ENCODE results near the gene MVB12B. TPM values are rescaled to one million over a fixed set of nuclear protein-coding genes. Genes with fewer than 3 reads are reported as not detected.

Gene MVB12B
- total and polyA plus RNA-seq, 2 of the 13 experiments (the other 11 are each of a cell fraction or from before 2014, with no cell fraction given): 12.1 to 30.1 TPM

GRCh38 chr9:126334721-126335621 lies 8.3 kb downstream of the MVB12B start (continued):
- 0 out of 2 replicates have a peak, but pooled peaks have one; percentile 30 for TF ChIP-seq ZNF646 (CRISPR knock-in tag; IDR thresholded peaks at IDR 0.05)
- TF ChIP-seq TBX3 (IDR thresholded peaks at IDR 0.05; ENCODE audit: borderline replicate concordance): peak; percentile 63; the same call in 1 of the 2 replicates
- TF ChIP-seq HOXA5 (CRISPR knock-in tag; IDR thresholded peaks at IDR 0.05): peak; percentile 82; the same call in 1 of the 2 replicates
- peak; percentile 77 for TF ChIP-seq ZNF407 (CRISPR knock-in tag; IDR thresholded peaks at IDR 0.05; ENCODE audit: not compliant biosample characterization)
- no peak for TF ChIP-seq ZNF10 (CRISPR knock-in tag; IDR thresholded peaks at IDR 0.05; ENCODE audit: borderline replicate concordance, low read depth)
- no peak for TF ChIP-seq HINFP (CRISPR knock-in tag; IDR thresholded peaks at IDR 0.05; ENCODE audit: low read depth)
- TF ChIP-seq ZNF430 (CRISPR knock-in tag; IDR thresholded peaks at IDR 0.05): peak; percentile 78
- peak; percentile 71 for TF ChIP-seq HMG20B (CRISPR knock-in tag; conservative IDR thresholded peaks at IDR 0.05)
- TF ChIP-seq CCDC6 (CRISPR knock-in tag; IDR thresholded peaks at IDR 0.05): peak; percentile 67; the same call in 1 of the 2 replicates
- TF ChIP-seq HOXA7 (CRISPR knock-in tag; IDR thresholded peaks at IDR 0.05): no peak
- TF ChIP-seq PRPF4 (IDR thresholded peaks at IDR 0.05; ENCODE audit: low read depth, low read length, poor library complexity, severe bottlenecking): no peak
